T47D (cell line): ENCODE data around the gene TRAF3IP3.

Experiments used
- DNase-seq, 2 experiments: peaks; one replicate each; pipeline versions ENCODE4 v3.0.0 to v3.0.0-alpha.2; 2011 to 2012; ENCODE audit warnings: low read depth in 1 of 2, low spot score in 1 of 2
- JUND ChIP-seq: IDR thresholded peaks from 2 replicates; pipeline ENCODE4 v1.6.1; 2012; ENCODE audit warnings: low read depth
- in situ Hi-C: cut with HindIII; loops from 2 replicates; pipeline ENCODE4 v1.10.0; 2016; ENCODE audit warnings: low sequenced_read_pairs, low pct_unique_long_range_greater_than_20kb

Gene TRAF3IP3

DNA sequence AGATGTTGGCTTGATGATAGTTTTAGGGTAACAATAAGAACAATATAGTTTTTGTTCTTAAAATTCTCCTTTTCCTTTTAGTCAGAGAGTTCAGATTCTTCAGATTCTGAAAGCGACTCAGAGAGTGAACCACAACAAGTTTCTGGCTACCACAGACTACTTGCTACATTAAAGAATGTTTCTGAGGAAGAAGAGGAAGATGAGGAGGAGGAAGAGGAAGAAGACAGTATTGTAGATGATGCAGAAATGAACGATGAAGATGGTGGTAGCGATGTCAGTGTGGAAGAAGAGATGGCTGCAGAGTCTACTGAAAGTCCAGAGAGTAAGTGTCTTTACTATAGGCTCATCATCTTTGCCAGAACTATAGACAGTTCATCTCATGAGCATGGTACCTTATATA lies 74.9 kb downstream of the TRAF3IP3 start:
- DNase-seq, result no peak
- in situ Hi-C loops, result no loop called here
- no peak for TF ChIP-seq JUND

GRCh38 chr1:209831615-209832014 lies 75.8 kb downstream of the TRAF3IP3 start:
- in situ Hi-C loops, result no loop called here
- no peak for DNase-seq
- no peak for TF ChIP-seq JUND
